ENCODE data around the gene RAB38.

DNA sequence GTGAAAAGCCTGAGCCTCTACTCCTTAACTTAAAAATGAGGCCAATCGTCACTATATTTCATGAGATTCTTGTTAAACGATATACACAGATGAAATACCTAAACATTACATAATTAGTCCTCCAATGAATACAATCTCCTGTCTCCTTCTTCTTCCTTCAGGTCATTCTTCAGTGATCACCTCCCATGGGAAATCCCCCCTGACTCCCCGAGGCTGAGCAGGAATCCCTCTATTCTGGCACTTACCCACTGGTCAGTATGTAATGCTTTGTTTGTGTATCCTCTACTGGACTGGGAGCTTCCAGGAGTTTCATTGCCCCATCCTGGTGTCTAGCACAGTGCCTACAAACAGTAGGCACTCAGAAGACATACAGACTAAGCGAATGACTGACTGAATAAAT, 52.3 kb downstream of the RAB38 start:
- TF ChIP-seq, protein P1, sequence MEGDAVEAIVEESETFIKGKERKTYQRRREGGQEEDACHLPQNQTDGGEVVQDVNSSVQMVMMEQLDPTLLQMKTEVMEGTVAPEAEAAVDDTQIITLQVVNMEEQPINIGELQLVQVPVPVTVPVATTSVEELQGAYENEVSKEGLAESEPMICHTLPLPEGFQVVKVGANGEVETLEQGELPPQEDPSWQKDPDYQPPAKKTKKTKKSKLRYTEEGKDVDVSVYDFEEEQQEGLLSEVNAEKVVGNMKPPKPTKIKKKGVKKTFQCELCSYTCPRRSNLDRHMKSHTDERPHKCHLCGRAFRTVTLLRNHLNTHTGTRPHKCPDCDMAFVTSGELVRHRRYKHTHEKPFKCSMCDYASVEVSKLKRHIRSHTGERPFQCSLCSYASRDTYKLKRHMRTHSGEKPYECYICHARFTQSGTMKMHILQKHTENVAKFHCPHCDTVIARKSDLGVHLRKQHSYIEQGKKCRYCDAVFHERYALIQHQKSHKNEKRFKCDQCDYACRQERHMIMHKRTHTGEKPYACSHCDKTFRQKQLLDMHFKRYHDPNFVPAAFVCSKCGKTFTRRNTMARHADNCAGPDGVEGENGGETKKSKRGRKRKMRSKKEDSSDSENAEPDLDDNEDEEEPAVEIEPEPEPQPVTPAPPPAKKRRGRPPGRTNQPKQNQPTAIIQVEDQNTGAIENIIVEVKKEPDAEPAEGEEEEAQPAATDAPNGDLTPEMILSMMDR (IDR thresholded peaks at IDR 0.05): no peak
- no peak for TF ChIP-seq EZH2 (IDR thresholded peaks at IDR 0.05)
- no peak for TF ChIP-seq EZH2phosphoT487 (IDR thresholded peaks at IDR 0.05)

All from neural progenitor cell (in vitro differentiated cells).